WTC11 (cell line): ENCODE results near the gene CD163. TPM values are rescaled to one million over a fixed set of nuclear protein-coding genes. Genes with fewer than 3 reads are reported as not detected.

ENCODE experiments used
- ATAC-seq: fragments of 200-7000 bp; cut with Tn5 transposase; 2 replicates; pipeline ENCODE4 v1.10.0; 2021; ENCODE audit warnings: mild to moderate bottlenecking, moderate library complexity
- CTCF ChIA-PET: fragments of 300-600 bp; sonication (Branson Sonifier 250); formaldehyde crosslinking; loops from one replicate; lab custom pipeline; 2021; ENCODE audit warnings: antibody characterized with exemption; lab: Charles Lee
- POLR2A ChIA-PET: fragments of 350-600 bp; sonication (Branson Sonifier 250); formaldehyde crosslinking; loops from one replicate; lab custom pipeline; 2021; ENCODE audit warnings: antibody characterized with exemption; lab: Charles Lee
- DNase-seq: peaks from one replicate; pipeline ENCODE4 v3.0.0; 2021; ENCODE audit warnings: low spot score
- H3K27ac Mint-ChIP-seq: 2 replicates; pipeline ENCODE4 v1.8.0; 2021; ENCODE audit warnings: mixed read lengths
- H3K27me3 Mint-ChIP-seq: 2 replicates; pipeline ENCODE4 v1.8.0; 2021; ENCODE audit warnings: low read depth, mild to moderate bottlenecking, moderate library complexity, mixed read lengths
- H3K36me3 Mint-ChIP-seq: 2 replicates; pipeline ENCODE4 v1.8.0; 2021; ENCODE audit warnings: mixed read lengths
- H3K4me1 Mint-ChIP-seq: 2 replicates; pipeline ENCODE4 v1.8.0; 2022; ENCODE audit warnings: mixed read lengths
- H3K4me3 Mint-ChIP-seq: 2 replicates; pipeline ENCODE4 v1.8.0; 2021; ENCODE audit warnings: mild to moderate bottlenecking, moderate library complexity, mixed read lengths
- H3K9me3 Mint-ChIP-seq: 2 replicates; pipeline ENCODE4 v1.8.0; 2021; ENCODE audit warnings: mixed read lengths
- E2F5 ChIP-seq: sonication (generic); formaldehyde crosslinking; IDR thresholded peaks from 2 replicates; pipeline ENCODE4 v1.8.1; 2022; ENCODE audit warnings: mild to moderate bottlenecking, moderate library complexity, missing genetic modification reagents
- GABPB1 ChIP-seq: sonication (generic); formaldehyde crosslinking; IDR thresholded peaks from 2 replicates; pipeline ENCODE4 v1.8.1; 2023; ENCODE audit warnings: mild to moderate bottlenecking, missing genetic modification reagents
- GRHL2 ChIP-seq: fragments of 250-450 bp; sonication (Bioruptor Pico); IDR thresholded peaks from 2 replicates; pipeline ENCODE4 v1.8.0; 2022; ENCODE audit warnings: mild to moderate bottlenecking, moderate library complexity; ENCODE audit not compliant: insufficient replicate concordance, severe bottlenecking
- NFE2L1 ChIP-seq: sonication (generic); formaldehyde crosslinking; IDR thresholded peaks from 2 replicates; pipeline ENCODE4 v1.8.1; 2023; ENCODE audit warnings: missing genetic modification reagents
- SP1 ChIP-seq: sonication (generic); formaldehyde crosslinking; conservative IDR thresholded peaks from 2 replicates; pipeline ENCODE4 v1.8.1; 2022; ENCODE audit warnings: missing genetic modification reagents
- TCF7 ChIP-seq: sonication (generic); formaldehyde crosslinking; IDR thresholded peaks from 2 replicates; pipeline ENCODE4 v1.8.0; 2022; ENCODE audit warnings: mild to moderate bottlenecking, low read depth, missing genetic modification reagents, moderate library complexity
- TEAD4 ChIP-seq: sonication (generic); formaldehyde crosslinking; IDR thresholded peaks from 2 replicates; pipeline ENCODE4 v1.8.0; 2022; ENCODE audit warnings: mild to moderate bottlenecking, missing genetic modification reagents
- ZNF232 ChIP-seq: sonication (generic); formaldehyde crosslinking; IDR thresholded peaks from 2 replicates; pipeline ENCODE4 v1.8.0; 2022; ENCODE audit warnings: mild to moderate bottlenecking, missing genetic modification reagents
- total RNA-seq: library from RNA; stranded (reverse); gene quantifications from 3 replicates; pipeline ENCODE4 v1.2.3, GENCODE V29; 2021
- TF ChIP-seq, protein P1 (sequence below): sonication (generic); formaldehyde crosslinking; IDR thresholded peaks from 2 replicates; pipeline ENCODE4 v1.8.1; 2022; ENCODE audit warnings: missing genetic modification reagents, borderline replicate concordance
- TF ChIP-seq, protein P2 (sequence below): sonication (generic); formaldehyde crosslinking; IDR thresholded peaks from 2 replicates; pipeline ENCODE4 v1.8.0; 2022; ENCODE audit warnings: mild to moderate bottlenecking, missing genetic modification reagents

The CD163 gene
- total RNA-seq, 1 experiment from 2014 or later: 0.77 TPM

DNA sequence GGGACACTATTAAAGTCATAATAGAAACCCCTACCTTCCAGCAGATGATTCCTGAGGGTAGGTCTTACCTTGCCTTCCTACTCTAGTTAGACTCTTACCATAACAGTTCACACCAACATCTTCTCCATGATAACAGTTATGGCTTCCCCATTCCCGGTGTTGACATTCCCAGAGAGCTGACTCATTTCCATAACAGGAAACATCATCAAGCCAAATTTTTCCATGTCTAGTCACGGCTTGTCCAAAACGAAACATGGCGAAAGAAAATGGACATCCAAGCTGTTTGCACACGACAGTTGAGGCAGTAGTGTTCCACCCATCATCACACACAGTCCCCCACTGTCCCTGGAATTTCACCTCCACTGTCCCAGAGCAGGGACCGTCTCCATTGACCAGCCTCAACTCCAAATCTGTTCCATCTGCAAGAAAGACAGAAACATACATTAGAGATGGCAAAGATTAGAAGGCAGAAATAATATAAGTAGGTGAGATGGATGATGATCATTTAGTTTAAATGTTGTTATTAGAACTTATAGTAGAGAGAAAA, 70.2 kb downstream of the CD163 start:
- no peak for ATAC-seq
- peaks cover 11% of the 10 kb centered on the region for H3K4me1 Mint-ChIP-seq
- CTCF ChIA-PET: no interaction called here
- no peak for TF ChIP-seq GRHL2 (CRISPR knock-in tag)
- no peak for TF ChIP-seq TEAD4 (CRISPR knock-in tag)
- TF ChIP-seq NFE2L1: no peak
- TF ChIP-seq, protein P1, sequence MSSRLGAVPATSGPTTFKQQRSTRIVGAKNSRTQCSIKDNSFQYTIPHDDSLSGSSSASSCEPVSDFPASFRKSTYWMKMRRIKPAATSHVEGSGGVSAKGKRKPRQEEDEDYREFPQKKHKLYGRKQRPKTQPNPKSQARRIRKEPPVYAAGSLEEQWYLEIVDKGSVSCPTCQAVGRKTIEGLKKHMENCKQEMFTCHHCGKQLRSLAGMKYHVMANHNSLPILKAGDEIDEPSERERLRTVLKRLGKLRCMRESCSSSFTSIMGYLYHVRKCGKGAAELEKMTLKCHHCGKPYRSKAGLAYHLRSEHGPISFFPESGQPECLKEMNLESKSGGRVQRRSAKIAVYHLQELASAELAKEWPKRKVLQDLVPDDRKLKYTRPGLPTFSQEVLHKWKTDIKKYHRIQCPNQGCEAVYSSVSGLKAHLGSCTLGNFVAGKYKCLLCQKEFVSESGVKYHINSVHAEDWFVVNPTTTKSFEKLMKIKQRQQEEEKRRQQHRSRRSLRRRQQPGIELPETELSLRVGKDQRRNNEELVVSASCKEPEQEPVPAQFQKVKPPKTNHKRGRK: no peak
- TF ChIP-seq, all 79 proteins: peak for 0
- no peak for DNase-seq
- POLR2A ChIA-PET: no interaction called here
- Mint-ChIP-seq H3K9me3 (peaks cover 6% of the 10 kb centered on the region), H3K27me3 (peaks cover under 1% of the 10 kb centered on the region), H3K4me3 (no peak overlapping the region), H3K27ac (no peak overlapping the region), H3K36me3 (0 out of 2 replicates have a peak, but pooled peaks cover 2% of the 10 kb centered on the region)

DNA sequence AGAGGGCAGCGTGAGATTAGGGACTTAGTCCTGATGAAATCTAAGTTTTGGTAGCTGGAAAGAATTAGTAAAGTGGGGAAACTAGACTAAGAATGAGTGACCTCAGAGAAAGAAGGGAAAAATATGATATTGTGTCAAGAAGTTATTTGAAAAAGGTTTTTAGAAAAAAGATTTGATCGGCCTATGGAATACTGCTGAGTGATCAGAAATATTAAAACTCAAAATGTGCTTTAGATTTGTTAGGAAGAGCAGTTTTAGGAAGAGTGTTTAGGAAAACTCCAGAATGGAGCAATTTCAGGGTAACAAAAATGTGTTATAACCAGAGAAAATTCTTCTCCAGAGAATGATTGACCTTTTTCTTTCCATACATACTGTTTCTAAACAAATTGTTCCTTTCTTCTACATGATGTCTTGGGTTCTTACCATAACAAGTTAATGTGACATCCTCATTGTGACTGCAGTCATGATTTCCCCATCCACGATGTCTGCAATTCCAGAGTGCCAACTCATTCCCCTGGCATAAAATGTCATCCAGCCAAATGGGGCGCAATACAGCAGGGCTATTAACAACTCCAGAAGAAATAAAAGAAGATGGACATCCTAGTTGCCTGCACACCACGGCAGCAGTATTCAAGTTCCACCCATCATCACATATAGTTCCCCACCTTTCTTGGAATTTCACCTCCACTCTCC, 71.4 kb downstream of the CD163 start:
- no peak overlapping the region for H3K27ac Mint-ChIP-seq
- no peaks in the 10 kb centered on the region for H3K27me3 Mint-ChIP-seq
- H3K4me1 Mint-ChIP-seq: peaks cover 11% of the 10 kb centered on the region
- H3K36me3 Mint-ChIP-seq: no peaks in the 10 kb centered on the region
- CTCF ChIA-PET: no interaction called here
- H3K4me3 Mint-ChIP-seq: no peak overlapping the region
- no peaks in the 10 kb centered on the region for H3K9me3 Mint-ChIP-seq
- DNase-seq (no peak), ATAC-seq (no peak)
- TF ChIP-seq, protein P2, sequence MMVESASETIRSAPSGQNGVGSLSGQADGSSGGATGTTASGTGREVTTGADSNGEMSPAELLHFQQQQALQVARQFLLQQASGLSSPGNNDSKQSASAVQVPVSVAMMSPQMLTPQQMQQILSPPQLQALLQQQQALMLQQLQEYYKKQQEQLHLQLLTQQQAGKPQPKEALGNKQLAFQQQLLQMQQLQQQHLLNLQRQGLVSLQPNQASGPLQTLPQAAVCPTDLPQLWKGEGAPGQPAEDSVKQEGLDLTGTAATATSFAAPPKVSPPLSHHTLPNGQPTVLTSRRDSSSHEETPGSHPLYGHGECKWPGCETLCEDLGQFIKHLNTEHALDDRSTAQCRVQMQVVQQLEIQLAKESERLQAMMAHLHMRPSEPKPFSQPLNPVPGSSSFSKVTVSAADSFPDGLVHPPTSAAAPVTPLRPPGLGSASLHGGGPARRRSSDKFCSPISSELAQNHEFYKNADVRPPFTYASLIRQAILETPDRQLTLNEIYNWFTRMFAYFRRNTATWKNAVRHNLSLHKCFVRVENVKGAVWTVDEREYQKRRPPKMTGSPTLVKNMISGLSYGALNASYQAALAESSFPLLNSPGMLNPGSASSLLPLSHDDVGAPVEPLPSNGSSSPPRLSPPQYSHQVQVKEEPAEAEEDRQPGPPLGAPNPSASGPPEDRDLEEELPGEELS (CRISPR knock-in tag): no peak
- TF ChIP-seq E2F5 (CRISPR knock-in tag) (no peak), GABPB1 (CRISPR knock-in tag) (no peak), ZNF232 (CRISPR knock-in tag) (no peak), TCF7 (no peak), SP1 (CRISPR knock-in tag) (no peak)
- POLR2A ChIA-PET: no interaction called here

Other genes with a start within 250 kb of the CD163 start
- gene ACSM4, start 199.7 kb downstream of the CD163 start, total RNA-seq: not detected in 3 replicates
- 0.26 to 1.0 TPM (median 0.32 TPM) in 3 replicates for gene CD163L1, start 59.6 kb downstream of the CD163 start, total RNA-seq
- not detected in 3 replicates for gene APOBEC1, start 162.1 kb upstream of the CD163 start, total RNA-seq
- 34.4 to 42.0 TPM (median 38.2 TPM) in 3 replicates for gene GDF3, start 192.0 kb upstream of the CD163 start, total RNA-seq
- gene DPPA3, start 207.7 kb upstream of the CD163 start, total RNA-seq: 3.3 to 6.8 TPM (median 3.9 TPM) in 3 replicates
- 0.50 TPM in 1 of 3 replicates, not detected in the others for gene CLEC4C, start 243.6 kb upstream of the CD163 start, total RNA-seq